GM12878 (cell line): ENCODE data around the gene GPRC5B. TPM values are rescaled to one million over a fixed set of nuclear protein-coding genes. Genes with fewer than 3 reads are reported as not detected.

ENCODE experiments used
- POLR2AphosphoS2 ChIP-seq: IDR thresholded peaks from 2 replicates; pipeline ENCODE4 v1.6.1; 2011; ENCODE audit warnings: low read depth, mild to moderate bottlenecking, low read length, improper control_type of control experiment, moderate library complexity
- RAD21 ChIP-seq: IDR thresholded peaks from 2 replicates; pipeline ENCODE4 v1.6.1; 2011; ENCODE audit warnings: mild to moderate bottlenecking, low read depth, low read length, moderate library complexity; ENCODE audit not compliant: insufficient read depth
- ZBTB4 ChIP-seq: fragments of 450-650 bp; formaldehyde crosslinking; IDR thresholded peaks from 2 replicates; pipeline ENCODE4 v1.4.0; 2022; ENCODE audit warnings: mild to moderate bottlenecking, moderate library complexity
- ZBTB40 ChIP-seq: fragments of 450-650 bp; IDR thresholded peaks from 2 replicates; pipeline ENCODE4 v1.6.1; 2016; ENCODE audit warnings: mild to moderate bottlenecking, moderate library complexity, borderline replicate concordance
- ZNF622 ChIP-seq: fragments of 450-650 bp; IDR thresholded peaks from 2 replicates; pipeline ENCODE4 v1.6.1; 2017; ENCODE audit warnings: mild to moderate bottlenecking, inconsistent platforms
- polyA plus RNA-seq, 11 experiments: library from polyadenylated mRNA; depleted of rRNA in 4 of 11; unstranded in 6 of 11; stranded (reverse) in 5 of 11; fragments of >200 nt; fragmentation: Nextera tagmentation in 4 of 11; fragmentation: Illumina TruSeq in 1 of 11; extraction: Ambion mirVana in 4 of 11; extraction: Trizol in 1 of 11; gene quantifications; 1 replicate in 1 of 11; 2 replicates in 10 of 11; pipeline versions ENCODE4 v1.2.1 to v1.2.3, GENCODE V29; 2011 to 2016; ENCODE audit warnings: inconsistent platforms in 2 of 11, missing spikeins in 2 of 11, low read depth in 1 of 11
- total RNA-seq, 4 experiments: library from RNA; depleted of rRNA in 3 of 4; stranded (reverse); fragments of >200 nt in 3 of 4; fragmentation: Illumina TruSeq in 1 of 4; extraction: Trizol in 1 of 4; gene quantifications; 2 replicates each; pipeline versions ENCODE4 v1.2.1 to v1.2.3, GENCODE V29; 2013 to 2021

The GPRC5B gene
- total and polyA plus RNA-seq, 10 of the 15 experiments (the other 5 are each of a cell fraction or from before 2014, with no cell fraction given): 0.01 to 0.42 (median 0.15) TPM; not detected in 2

- TF ChIP-seq ZBTB4: no peak
- TF ChIP-seq POLR2AphosphoS2: no peak
- no peak for TF ChIP-seq ZBTB40
- TF ChIP-seq ZNF622: no peak
- TF ChIP-seq RAD21: no peak
Observed at GRCh38 chr16:19841184-19841583, 43.5 kb downstream of the GPRC5B start (continued).
